GM18498 (cell line): ENCODE measurements around the gene CFAP45.
A peak's percentile ranks its signal among the peaks of the same experiment; 100 is the strongest.

ENCODE experiments used
- ATAC-seq: cut with Tn5 transposase; IDR thresholded peaks from one replicate; pipeline ENCODE4 v1.9.1; 2021; ENCODE audit warnings: mild to moderate bottlenecking, moderate library complexity; ENCODE audit not compliant: unreplicated experiment

The CFAP45 gene

DNA sequence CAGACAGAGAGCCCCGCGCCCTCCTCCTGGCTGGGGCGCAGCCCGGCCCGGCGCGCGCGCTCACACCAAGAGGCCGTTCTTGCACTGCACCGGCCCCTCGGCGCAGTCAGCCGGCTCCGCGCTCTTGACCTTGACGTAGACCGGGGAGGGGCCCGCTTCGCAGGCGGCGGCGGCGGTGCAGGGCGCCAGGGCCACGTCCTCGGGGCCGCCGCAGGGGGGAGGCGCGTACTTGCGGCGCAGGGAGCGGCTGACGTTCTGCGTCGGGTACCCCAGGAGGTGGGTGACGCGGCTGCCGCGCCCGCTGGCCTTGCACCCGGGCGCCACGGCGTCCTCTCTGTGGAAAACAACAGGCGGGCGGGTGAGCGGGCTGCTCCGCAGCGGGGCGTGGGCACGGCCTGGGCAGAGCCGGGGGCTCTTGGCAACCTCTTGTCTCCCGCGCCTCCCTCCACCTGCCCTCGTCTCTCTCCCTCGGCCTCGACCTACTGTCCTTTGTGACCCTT is 45.2 kb downstream of the CFAP45 start:
- peak; percentile 95 for ATAC-seq

DNA sequence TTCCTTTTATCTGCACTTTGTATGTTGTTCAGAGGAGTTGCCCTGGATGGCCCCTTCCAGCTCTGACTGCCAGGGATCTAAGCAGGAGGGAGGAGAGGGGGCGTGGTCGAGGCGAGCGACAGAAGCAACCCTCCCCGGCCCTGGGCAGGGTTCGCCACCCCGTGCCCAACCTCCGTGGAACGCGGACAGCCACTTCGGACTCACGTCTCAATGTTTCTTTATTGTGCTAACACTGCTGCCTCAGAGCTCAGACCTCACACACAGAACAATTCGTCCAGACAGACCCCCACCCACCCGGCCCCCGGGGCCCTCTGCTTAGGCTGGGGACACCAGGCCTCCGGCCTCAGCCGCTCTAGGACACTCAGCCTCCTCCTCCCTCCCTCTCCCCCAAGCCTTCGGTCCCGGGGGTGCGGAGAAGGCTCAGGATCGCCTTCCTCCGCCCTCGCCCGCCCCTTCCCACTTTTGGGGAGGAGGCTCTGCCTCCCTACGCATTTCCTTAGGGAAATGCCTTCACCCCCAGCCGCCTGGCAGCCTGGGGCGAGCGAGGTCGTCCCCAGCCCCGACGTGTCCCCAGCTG is 45.8 kb downstream of the CFAP45 start:
- no peak for ATAC-seq

DNA sequence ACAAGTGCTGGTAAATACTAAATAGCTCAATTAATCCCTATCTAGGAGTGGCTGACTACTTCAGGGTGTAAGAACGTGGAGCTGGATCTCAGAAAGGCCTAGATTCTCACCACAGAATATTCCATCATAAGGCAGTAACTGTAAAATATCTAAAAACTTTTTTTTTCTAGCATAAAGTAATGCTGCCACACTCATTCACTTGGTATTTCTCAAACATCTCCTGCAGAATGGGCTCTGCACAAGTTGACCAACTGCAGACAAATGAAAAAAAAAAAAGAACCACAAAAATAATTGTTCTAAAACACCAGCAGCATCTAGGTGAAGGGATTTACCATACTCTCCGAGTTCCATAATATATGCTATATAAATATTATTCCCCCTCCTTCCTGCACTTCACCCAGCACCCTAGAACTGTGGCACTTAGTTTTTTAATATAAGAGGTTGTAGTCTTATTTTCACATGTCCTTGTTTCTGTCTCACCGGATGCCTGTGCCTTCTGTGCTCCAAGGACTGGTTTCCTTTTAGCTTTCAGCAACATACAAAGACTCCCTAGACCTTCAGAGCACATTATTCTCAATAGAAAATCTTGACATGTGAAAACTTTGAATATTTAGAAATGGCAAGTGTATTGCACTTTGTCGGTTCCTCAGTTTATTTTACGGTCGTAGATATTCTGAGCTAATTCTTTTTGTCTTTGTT is 46.4 kb downstream of the CFAP45 start:
- no peak for ATAC-seq

DNA sequence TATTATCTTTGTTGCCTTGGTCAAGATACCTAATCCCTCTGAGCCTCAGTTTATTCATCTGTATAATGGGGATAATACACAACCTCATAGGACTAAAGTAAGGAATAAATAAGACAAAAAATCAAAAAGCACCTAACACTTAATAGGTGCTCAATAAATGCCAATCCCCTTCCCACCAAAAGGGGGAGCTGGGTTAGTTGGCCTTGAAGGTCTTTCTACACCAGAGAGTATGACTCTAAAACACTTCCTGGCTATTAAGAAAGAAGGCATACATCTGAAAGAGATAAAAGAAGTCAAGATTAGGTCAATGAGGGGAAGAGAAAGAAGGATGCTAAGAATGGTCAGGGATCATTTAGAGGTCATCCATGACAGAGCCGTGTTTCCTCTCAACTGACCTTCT is 48.6 kb downstream of the CFAP45 start:
- no peak for ATAC-seq

DNA sequence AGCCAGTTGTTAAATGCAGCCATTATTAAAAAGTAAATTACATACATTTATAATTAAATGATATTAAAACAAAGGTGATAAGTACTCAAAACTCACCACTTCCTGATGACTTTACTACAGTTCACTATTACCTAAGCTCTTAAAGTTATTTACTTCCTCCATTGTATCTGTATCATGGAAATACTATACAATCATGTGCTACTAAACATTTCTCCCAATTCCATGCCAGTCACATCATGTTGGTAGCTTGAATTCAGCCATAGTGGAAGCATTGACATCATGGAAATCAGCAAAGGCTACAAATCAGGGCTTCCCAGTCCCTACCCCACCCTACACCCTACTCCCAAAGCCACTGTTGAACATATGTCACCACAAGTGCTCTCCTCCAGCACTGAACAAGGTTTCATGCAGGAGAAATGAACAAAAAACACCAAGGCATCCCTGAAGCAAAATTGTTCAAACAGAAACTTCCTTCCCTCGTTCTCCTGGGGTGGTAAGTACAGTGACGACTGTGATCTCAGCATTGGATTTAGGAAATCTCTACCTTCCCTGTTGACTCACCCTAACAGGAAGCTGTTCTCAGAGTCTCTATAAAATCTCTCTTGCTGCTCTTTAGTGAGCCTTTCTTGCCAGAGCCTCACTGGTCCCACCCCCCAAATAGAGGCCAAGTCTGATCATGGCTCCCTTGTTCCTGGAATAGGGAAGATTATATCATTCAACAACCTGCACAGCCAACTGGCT is 50.2 kb downstream of the CFAP45 start:
- ATAC-seq, result no peak

DNA sequence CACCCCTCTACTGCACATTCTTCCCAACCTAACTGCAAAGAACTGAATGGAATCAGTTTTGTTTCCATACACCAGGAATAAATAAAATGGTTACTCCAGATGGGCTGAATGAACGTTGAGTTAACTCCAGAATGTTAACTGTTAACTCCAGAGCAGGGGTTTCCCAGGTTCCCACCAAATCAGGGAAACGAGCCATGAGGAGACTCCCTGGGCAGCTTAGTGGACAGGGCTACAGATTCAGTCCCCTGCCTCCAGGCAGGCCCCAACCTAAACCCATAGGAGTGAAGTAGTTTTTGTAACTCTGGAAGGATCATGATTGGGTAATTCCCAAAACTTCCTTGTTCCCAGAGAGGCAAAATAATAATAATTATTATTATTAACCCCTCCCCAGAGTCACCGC is 51.6 kb downstream of the CFAP45 start:
- ATAC-seq, result no peak

DNA sequence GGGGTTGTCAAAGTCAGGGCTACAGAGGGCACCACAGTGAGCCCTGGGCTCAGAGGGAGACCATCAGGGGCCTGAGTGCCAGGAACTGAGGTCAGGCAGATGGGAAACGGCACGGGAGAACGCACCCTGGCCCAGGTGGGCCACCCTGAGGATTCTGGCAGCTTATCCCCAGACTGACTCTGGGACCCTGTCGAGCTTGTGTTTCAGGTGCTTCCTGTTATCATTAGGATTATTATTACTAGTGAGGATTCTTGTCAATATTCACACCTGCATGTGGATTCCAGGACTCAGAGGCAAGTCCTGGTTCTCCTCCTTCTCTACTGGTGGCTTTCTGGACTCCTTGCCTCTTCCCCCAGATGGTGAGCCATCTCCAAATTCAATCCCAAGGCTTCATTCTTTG is 52.7 kb downstream of the CFAP45 start:
- ATAC-seq, result no peak

DNA sequence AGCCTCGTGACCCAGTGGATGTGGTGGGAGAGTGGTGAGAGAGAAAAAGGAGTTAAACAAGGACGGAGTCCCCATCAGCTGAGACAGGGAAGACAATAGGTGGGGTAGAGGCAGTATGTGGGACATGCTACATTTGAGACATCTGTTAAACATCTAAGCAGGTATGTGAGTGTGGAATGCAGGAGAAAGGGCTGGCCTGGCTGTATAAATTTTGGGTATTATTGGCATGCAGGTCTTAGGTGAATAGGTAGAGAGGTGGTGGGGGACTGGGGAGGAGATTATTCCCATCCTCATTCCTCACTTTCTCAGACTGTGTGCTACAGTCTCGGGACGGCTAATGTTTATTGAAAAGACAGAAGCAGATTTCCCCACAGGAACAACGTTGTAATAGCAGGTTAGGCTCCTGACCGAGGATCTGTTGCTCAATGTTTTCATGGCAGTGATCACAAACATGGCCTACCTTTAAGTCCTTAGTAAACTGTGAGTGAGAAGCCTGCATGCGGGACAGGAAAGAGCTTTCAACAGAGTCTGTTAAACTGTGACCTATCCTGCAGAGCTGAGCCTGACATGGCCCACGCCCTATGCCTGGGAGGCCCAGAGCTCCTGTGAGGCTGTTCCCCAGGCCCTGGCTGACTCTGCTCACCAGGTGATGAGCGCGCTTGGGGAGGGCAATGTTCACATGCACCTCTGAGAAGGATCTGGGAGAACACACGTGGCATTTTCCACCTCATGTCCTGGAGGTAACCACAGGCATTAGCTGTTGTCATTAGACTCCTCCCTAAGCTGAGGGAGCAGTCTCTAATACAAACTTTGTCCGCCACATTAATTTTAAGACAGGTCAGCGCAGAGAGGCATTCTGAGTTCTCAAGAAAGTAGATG is 54.0 kb downstream of the CFAP45 start:
- ATAC-seq, result no peak

DNA sequence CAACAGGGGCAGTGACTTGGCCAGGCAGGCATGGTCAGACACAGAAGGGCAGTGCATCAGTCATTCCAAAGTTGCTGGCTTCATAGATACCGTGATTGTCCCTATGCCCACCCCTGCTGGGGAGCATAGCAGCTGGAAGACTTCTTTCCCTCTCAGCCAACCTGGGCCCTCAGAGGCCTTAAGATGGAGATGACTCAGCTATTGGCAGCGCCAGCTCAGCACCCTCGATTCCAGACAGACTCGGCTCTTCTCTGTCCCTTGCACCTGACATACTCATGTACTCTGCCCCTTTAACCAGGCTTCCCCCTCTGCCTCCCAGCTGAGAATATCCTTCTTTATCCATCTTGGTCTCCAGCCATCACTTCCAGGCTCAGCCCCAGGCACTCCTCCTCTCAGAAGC is 56.5 kb downstream of the CFAP45 start:
- no peak for ATAC-seq

DNA sequence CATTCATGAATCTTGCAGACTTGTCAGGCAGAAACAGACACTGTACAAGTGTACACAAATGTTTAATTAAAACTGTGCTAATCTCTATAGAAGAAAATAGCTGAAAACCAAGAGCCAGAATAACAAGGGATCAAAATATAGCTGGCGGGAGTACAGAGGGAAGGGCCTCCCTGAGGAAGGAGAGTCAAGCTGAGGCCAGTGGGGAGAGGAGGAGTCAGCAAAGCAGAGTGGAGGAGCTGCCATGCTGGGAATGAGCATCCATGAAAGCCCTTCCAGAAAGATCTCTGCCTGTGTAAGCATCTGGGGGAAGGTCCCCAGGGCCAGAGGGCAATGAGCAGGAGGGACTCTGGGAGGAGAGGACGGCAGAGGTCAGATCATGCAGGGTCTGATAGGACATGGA is 58.2 kb downstream of the CFAP45 start:
- no peak for ATAC-seq

DNA sequence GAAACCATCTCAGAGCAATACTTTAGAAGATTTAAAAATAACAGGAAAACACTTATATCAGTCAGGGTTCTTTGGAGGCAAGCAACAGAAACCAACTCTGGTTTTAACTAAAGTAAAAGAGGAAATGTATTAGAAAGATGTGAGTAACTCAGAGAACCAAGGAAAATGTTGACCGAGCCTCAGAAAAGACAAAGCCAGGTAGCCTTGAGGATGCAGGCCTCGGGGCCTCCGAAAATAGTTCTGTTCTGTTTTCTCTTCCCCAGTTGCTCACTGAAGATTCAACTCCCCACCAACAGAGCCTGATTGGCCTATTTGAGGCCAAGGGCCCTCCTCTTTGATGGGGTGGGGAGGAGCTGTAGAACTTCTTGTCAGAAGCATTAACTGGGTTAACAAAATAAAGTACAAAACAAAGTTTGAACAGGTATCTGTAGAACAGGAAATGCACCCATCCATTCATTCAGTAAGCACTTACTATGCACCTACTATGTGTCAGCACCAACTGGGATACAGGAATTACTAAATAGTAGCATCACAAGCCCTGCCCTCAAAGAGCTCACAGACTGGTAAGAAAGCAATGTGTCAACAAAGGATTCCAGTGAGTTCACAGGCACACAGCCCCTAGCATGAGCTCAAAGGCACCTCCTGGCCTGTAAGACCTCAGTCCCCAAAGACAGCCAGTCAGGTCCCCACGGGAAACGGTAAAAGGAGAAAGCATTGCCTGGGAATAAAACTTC is 60.7 kb downstream of the CFAP45 start:
- ATAC-seq, result peak; percentile 75

DNA sequence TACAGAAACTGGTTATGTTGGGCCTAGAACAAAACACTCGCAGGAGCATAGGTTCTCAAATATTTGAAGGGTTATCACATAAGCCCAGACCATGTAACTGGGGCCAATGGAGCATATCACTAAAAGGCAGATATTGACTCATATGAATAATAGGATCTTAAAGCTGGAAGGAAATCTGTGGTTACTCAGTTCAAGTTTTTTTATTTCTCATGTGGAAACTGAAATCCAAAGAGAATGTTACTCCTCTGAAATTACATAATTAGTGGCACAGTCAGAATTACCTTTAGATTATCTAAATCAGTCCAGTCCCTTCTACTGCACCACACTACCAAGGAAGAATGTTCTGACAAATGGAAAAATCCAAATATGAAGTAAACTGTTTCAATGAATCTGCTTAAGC is 61.2 kb downstream of the CFAP45 start:
- peak; percentile 48 for ATAC-seq

DNA sequence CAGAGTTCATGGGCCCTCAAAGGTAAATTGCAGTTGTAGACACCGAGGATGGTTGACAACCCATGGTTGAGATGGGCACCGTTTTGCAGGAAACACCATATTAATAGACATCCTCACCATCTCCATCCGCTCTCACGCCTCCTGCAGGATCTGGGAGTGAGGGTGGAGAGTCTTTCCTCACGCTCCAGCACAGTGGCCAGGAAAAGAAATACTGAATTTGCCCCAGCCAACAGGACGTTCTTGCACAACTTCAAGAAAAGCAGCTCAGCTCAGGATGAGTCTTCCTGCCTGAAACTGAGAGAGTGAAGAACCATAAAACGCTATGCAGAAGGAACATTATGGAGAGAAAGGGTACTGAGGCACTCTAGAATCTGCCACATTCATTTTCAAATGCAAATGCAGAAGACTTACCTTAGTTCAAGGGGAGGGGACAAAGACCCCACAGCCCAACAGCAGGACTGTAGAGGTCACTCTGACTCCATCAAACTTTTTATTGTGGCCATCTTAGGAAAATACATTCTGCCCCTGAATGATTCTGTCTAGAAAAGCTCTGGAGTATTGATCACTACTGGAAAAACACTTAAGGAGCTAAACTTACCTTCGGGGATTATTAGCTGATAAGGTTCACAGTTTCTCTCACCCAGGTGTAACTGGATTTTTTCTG is 64.0 kb downstream of the CFAP45 start:
- no peak for ATAC-seq

DNA sequence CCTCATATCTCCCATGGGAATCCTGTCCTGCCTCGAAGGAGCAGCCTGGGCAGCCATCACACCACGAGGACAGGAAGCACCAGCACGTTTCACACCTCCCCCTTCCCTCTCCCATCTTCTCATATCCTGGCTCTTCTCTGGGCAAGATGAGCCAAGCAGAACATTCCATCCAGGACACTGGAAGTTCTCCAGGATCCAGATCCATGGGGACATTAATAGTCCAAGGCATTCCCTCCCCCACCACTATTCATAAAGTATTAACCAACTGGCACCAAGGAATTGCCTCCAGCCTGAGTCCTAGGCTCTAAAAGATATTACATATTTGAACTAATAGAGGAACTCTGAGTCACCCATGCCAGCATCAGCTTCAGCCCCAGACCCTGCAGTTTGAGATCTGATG is 64.6 kb downstream of the CFAP45 start:
- ATAC-seq, result no peak

DNA sequence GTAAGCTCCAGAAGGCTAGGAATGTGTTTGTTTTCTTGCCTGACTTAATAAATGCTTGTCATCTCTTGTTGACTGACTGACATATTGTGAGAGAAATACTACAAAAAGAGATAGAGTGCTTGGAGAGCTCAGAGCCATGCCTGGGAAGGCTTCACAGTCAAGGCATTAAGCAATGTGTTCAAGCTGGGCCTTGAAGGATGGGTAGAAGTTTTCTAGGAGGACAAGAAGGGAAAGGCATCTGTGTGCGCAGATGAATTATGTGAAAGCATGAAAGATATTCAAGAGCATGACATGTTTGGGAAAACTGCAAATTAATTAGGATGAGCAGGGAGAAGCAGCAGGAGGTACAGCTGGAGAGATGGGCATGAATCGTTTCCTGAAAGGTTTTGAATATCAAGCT is 67.7 kb downstream of the CFAP45 start:
- ATAC-seq, result no peak

DNA sequence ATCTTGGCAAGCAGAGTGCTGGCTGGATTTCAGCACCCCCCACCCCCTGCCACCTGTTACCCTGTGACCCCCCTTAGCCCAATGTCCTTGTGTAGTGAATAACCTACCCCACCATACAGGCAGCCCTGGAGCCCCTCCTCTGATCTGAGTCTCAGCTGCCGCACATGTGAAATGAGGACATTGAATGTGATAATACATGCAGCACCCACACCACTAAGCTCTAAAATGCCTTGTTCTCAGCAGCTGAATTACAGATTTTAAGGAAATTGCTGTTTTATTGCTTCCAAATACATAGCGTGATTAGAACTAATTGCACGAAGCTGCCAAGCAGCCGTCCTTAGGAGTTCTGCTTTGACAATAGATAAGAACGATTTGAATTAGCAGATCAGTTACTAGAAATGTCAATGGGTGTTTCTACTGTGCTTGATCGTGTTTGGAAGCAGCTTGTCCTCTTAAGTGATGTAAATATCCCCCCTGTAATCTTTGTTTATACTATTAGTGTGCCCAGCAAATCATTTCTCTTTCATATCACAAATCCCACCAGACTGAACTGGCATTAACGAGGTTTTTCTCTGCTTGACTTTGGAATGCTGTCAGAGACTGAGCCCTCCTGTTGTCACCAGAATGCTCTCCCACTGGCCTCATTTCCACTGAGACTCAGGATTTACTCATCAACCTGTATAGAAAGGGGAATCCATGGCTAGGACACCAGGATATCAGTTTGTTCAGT is 68.4 kb downstream of the CFAP45 start:
- no peak for ATAC-seq

DNA sequence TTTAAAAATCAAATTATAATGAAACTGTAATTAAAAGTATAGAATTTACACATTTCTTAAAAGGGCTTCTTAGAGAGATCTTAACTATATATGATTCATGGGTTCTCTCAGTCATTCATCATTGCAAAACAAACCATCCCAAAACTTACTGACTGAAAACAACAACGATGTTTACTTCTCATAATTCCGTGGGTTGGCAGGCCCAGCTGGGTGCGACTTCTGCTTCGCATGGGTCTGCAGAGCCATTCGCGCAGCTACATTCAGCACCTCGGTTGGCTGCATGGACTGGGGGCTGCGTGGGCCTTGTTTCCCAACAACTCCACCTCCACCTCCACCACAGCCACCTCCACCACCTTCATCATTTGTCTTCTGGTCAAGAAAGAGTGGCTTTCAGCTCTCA is 69.2 kb downstream of the CFAP45 start:
- no peak for ATAC-seq

DNA sequence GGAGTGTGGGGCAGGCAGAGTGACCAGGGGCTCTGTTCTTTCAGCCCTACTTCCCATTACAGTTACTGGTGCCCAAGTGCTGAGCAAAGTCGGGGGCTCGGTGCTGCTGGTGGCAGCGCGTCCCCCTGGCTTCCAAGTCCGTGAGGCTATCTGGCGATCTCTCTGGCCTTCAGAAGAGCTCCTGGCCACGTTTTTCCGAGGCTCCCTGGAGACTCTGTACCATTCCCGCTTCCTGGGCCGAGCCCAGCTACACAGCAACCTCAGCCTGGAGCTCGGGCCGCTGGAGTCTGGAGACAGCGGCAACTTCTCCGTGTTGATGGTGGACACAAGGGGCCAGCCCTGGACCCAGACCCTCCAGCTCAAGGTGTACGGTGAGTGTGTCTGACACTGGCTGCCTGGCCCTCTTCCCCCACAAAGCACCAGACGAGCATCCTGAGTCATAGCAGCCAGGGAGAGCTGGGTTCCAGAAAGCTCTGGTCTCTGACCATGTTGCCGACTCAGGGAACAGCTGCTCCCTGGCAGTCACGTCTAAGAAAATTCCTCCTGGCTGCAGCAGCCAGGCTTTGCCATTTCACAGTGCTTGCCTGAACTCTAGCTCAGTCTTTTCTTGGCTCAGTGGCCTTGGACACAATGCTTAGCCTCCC is 70.0 kb downstream of the CFAP45 start:
- ATAC-seq, result no peak

DNA sequence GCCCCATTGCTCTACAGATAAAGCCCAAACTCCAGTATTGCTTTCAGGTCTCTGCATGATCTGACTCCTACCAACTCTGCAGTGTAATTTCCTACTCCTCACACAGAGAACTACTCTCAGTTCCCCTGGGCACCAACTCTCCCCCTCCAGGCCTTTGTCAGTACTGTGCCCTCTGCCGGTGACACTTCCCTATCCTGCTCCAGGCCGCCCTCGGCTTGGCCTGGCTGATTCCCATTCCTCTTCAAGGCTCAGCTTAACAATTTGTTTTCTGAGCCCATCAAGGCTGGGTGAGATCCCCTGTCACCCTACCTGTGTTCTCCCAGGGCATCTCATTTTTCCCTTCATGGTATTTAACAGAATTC is 70.7 kb downstream of the CFAP45 start:
- ATAC-seq, result peak; percentile 74
